Epidermal melanocyte (primary cell): ENCODE measurements around the gene LSMEM2.
"Not testable (repeated sequence)": the region's sequence is repeated elsewhere in the genome, so short reads cannot be mapped to it uniquely, and the experiment has no call there.

Source experiments
- DNase-seq: peaks from one replicate; pipeline ENCODE4 v3.0.0; 2011; ENCODE audit warnings: low spot score; ENCODE audit not compliant: insufficient read length

LSMEM2 gene

DNA sequence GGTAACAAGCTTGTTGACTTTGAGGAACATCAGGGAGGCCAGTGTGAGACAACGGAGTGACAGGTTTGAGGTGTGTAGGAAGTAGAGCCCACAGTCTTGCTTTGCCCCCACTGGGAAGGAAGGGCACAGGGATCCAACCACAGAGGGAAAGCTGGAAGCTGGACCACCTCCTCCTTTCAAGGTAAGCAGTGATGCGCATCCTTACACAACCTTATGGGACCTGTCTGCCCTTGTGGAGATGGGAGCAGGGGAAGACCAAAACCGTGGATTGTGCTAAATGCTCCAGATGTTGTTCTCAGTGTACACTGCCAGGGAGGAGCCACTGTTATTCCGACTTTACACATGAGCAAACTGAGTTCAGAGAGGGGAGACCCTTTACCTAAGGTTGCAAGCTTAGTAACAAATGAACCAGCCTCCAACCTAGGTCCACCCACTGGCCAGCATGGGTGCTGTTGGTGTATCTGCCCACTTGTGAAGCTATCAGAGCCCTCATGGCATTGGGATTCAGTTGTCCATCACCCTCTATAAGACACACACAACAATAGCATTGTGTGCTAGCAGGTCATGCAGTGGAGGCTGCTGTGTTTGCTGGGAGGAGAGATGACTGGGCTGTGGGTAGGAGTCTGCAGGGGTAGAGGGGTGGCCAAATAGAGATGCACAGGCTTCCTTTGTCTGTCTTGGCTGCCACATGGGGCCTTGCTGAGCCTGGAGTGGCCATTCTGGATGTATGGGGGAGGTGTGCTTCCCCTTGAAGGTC, 586 bp upstream of the LSMEM2 start:
- DNase-seq, result no peak

GRCh38 chr3:50279255-50280016, 549 bp downstream of the LSMEM2 start:
- DNase-seq, result no peak

- not testable (repeated sequence) for DNase-seq
Measured at GRCh38 chr3:50284121-50284520, 5.2 kb downstream of the LSMEM2 start.

DNA sequence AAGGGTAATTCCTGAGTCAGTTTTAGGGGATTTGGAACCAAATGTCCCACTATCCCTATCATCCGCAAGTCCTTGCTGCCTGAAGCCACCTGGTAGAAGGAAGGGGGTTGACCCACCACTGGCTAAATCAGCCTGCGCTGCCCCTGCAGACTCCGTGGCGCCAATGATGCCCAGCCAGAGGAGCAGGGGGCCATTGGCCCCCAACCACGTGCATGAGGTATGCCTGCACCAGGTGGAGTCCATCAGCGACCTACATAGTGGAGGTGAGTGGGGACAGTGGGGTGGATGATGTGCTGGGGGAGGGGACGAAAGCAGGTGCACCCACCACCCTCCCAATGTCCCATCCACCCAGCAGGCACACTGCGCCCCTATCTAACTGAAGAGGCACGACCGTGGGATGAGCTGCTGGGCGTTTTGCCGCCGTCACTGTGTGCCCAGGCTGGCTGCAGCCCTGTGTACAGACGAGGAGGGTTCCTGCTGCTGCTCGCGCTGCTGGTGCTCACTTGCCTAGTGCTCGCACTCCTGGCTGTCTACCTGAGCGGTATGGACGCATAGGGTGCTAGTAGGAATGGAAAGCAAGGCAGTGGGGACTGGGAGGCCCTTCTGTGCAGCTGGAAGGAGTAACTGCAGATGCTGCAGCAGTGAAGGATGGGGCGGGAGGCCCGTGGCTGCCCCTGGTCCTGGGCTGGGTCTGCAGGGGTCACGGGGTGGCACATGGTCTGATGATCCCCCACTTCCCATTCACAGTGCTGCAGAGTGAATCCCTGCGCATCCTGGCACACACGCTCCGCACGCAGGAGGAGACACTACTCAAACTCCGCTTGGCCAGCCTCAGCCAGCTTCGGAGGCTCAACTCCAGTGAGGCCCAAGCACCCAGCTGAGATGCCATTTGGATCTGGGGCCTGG, 7.7 kb downstream of the LSMEM2 start:
- no peak for DNase-seq

DNA sequence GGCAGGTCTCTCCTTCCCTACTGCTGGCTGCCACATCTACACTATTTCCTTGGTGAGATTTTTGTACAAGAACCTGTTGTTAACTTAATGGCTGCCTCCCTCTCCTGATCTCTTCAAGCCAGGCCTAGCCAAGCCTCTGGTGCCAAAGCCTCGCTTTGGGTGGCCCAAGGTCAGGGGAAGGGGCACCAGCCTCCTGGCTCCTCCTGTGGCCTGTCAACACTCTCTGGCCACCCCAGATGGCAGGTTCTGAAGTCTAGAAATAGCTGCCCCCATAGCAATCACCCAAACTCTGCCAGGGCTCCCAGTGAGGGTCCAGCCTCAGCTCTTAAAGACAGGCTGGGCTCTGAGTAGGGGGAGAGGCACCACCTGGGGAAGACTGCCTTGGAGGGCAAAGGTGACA, 8.4 kb downstream of the LSMEM2 start:
- DNase-seq, result no peak

GRCh38 chr3:50288387-50289007, 9.6 kb downstream of the LSMEM2 start:
- DNase-seq, result no peak

DNA sequence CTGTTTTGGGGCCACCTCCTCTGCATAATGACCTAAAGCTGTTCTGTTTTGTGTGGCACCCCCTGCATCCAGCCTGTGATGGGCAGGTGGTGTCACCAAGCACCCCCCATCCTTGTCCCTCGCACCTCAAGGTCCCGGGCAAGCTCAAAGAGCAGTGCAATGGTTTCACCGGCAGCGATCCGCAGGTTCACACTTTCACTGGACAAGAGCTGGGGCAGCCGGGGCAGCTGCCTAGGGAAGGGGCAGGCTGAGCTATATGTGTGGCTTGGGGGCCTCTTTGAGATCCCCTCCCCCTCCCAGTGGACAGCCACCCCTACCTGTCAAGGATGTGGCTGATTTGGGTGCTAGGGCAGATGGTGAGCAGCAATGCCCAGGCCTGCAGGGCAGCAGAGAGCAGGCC, 10.2 kb downstream of the LSMEM2 start:
- DNase-seq, result no peak

GRCh38 chr3:50290161-50290641, 11.3 kb downstream of the LSMEM2 start:
- DNase-seq, result no peak

- DNase-seq, result peak; percentile 90
Measured at GRCh38 chr3:50292159-50293078, 13.5 kb downstream of the LSMEM2 start, which contains the start of gene IFRD2. Gene IFRD2, minus strand, starts transcription at chr3:50292429. Its CDS starts 155 bp downstream, at chr3:50292274.

DNA sequence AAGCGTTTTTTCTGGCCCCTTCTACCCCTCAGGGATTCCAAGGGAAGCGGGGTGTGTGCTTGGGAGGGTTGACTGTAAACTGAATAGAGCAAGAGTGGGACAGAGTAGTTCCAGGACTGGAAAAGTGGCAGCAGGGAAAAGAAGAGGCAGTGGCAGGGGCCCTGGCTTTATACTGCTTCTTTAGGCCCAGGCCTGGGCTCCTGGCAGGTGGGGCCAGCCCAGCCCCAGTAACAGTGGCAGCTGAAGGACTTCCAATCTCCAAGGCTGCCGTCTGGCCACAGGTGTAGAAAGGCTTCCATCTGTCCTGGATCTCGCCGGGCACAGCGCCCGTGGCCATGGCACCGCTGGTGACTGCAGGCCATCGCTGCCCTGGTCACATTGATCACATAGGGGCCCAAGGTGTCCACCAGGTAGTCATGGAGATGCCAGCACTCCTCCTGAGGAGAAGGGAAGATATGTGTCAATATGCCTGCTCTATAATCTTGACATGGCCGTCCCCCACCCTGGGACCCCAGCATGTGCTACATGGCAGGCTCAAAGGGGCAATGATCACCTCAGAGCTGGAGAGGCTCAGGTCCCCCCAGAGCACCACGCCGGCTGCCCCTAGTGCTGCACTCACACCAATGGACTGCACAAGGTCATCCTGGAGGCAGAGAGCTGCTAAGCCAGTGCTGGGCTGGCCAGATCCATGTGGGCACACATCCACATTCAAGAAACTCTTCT, 14.4 kb downstream of the LSMEM2 start:
- DNase-seq, result no peak

DNA sequence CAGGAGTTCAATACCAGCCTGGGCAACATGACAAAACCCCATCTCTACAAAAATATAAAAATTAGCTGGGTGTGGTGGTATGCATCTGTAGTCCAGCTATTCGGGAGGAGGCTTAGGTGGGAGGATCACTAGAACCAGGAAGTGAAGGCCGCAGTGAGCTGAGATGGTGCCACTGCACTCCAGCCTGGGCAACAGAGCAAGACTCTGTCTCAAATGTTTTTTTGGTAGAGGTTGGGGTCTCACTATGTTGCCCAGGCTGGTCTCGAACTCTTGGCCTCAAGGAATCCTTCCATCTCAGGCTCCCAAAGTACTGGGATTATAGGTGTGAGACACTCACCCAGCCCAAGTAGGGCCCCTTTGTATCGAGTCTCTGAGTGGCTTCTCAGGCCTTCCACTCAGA, 15.2 kb downstream of the LSMEM2 start:
- no peak for DNase-seq

DNA sequence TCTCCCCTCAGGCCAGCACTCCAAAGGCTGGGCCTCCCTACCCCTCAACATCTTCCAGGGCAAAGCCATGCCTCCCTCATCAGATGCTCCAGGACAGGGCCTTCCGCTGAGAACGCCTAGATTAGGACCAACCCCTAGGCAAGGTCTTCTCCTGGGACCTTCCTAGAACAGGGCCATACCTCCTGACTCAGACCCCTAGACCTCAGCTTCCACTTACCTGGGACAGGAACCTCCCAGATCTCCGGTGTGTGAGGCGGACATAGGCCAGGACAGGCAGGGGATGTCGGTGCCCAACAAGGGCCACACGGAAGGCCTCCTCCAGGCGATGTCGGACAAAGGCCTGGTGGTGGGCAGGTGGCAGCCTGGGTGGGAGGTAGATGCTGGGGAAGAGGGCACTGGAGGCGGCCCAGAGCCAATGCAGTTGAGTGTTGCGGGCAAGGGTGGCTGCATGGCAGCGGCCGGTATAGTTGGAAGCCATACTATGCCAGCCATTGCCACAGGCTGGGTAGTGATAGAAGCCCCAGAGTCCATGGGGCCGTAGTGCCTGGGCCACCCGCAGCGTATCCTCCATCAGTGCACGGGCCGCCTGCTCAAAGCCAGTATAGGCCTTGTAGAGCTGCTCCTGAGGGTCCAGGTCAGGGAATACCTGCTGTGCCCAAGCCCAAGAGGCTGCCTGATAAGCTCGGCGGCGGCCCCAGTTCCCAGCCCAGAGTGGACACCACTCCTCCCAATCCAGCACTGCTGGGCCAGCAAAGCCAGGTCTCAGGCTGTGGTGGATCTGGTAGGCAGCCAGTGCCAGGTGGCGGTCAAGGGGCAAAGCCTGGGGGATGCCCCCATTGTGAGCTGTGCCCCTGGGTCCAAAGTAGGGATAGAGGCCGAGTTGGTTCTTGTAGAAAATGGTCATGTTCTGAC, 15.9 kb downstream of the LSMEM2 start:
- DNase-seq, result no peak

- DNase-seq, result no peak
Measured at GRCh38 chr3:50295553-50296431, 16.9 kb downstream of the LSMEM2 start.

- no peak for DNase-seq
Measured at GRCh38 chr3:50296721-50297383, 18.0 kb downstream of the LSMEM2 start.

DNA sequence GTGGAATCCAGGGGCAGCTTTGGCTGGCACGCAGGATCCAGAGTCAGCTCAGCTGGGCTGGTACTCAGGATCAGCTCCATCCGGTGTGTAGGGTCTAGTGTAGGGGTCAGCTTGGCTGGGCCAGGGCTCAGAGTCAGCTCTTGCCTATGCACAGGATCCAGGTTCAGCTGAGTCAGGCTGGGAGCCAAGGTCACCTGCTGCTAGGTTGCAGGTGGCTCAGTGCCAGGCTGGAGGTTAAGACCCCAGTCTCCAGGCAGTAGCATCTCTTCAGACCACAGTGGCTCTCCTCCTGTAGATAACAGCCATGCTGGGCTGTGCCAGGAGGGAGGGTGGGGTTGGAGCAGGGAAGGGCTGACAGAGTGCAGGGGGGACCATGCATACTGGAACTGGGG, 18.5 kb downstream of the LSMEM2 start:
- DNase-seq, result no peak

- DNase-seq, result no peak
Measured at GRCh38 chr3:50297896-50298725, 19.2 kb downstream of the LSMEM2 start.
